CD4-positive, alpha-beta T cell treated with Interleukin-15 for 1 hour (primary cell): ENCODE data around the gene KIF21B.
"Not testable (repeated sequence)": the region's sequence is repeated elsewhere in the genome, so short reads cannot be mapped to it uniquely, and the experiment has no call there.

Experiments
- DNase-seq: peaks from one replicate; pipeline ENCODE4 v3.0.0-alpha.2; 2020

KIF21B gene

GRCh38 chr1:200930285-200930684, 93.2 kb downstream of the KIF21B start:
- not testable (repeated sequence) for DNase-seq

- no peak for DNase-seq
These were observed 93.8 kb downstream of the KIF21B start for GRCh38 chr1:200929530-200930278.

- no peak for DNase-seq
These were observed 97.7 kb downstream of the KIF21B start for GRCh38 chr1:200925831-200926230.

GRCh38 chr1:200923601-200924000, 99.9 kb downstream of the KIF21B start:
- no peak for DNase-seq

- no peak for DNase-seq
These were observed 101.1 kb downstream of the KIF21B start for GRCh38 chr1:200922406-200922805.

- DNase-seq = no peak
These were observed 101.9 kb downstream of the KIF21B start for GRCh38 chr1:200921571-200922110.
